DMS79 treated with DMSO at 0.1 percent for 48 hours (cell line): Measurements from ENCODE around the gene LAG3.

Experiments
- DNase-seq: peaks from one replicate; lab custom pipeline; 2025; lab: John Stamatoyannopoulos, UW

The LAG3 gene

GRCh38 chr12:6753772-6754356, 18.5 kb upstream of the LAG3 start:
- no peak for DNase-seq

- DNase-seq, result no peak
These were observed 17.9 kb upstream of the LAG3 start for GRCh38 chr12:6754411-6754810.

- DNase-seq, result no peak
These were observed 15.2 kb upstream of the LAG3 start for GRCh38 chr12:6757028-6757690.

GRCh38 chr12:6758506-6759095, 13.7 kb upstream of the LAG3 start:
- DNase-seq, result no peak

DNA sequence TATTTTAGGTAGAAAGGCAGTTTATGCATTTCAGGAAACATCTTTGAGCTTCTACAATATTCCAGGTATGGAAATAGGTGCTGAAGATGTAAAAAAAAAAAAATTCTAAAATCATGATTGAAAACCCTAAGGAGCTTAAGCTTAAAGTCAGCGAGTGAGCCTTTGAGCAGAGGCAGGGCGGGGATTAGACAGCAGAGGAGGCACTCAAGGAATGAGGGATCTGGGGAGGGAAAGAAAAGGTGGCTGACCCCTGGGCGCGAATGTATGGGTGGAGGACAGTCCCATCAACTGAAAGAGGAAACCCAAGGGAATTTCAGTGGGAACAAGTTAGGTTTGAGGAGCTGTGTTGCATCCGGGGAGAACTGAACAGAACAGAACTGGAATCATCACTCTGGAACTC, 12.6 kb upstream of the LAG3 start:
- DNase-seq, result no peak

DNA sequence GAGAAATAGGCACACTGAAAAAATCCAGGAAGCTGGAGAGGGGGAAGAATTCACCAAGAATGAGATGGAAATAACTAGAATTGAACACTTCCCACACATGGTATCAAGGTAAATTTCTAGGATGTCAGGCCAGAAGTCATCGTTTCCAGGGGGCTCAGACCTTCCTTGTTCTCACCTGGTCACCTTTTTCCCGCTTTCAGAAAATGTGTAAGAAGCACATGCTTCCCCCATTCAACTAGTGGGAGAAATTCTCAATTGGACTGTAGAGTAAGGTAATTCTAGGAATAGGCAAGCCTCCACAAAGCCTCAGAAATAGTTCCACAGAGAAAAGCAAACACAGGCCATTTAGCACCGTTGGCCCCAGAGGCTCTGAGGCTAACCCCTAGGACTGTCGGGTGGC, 8.9 kb upstream of the LAG3 start:
- DNase-seq, result peak; percentile 51

DNA sequence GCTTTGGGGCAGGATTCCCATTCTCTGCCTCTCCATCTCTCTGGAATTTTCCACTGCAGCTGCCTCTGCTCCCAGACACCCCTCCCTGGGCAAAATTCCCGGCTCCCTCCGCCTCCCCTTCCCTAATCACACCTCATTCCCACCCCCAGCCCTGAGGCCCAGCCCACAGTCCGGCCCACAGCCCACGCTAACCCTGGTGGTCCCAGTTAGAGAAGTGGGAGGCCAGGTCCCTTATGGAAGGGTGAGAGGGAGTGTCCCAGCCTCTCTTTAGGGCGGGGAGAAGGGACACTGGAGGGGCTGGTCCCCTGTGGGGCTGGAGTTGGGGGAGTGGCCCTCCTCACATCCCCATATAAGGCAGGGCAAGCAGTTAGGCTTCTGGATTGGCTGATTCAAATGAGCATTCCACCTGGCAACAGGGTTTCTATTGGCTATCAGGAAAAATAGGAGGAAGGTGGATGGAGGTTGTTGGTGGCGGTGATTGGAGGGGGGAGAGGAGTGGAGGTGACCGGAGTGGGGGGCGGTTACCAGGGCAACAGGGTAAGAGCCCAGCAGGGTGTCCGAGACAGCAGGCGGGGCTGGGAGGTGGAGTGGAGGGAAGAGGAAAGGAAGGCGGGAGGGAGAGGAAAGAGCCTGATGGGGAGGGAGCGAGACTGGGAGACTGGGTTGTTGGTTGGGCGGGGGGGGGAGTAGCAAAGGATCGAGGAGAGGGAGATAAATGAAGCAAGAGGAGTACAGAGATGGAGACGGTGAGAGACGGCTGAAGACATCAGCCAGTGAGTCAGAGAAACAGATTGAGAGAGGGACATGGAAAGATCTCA, 8.1 kb upstream of the LAG3 start:
- DNase-seq, result peak; percentile 99

GRCh38 chr12:6765048-6765633, 7.2 kb upstream of the LAG3 start:
- peak; percentile 89 for DNase-seq

- DNase-seq, result peak; percentile 89
These were observed 6.4 kb upstream of the LAG3 start, which contains the start of gene PTMS for GRCh38 chr12:6765634-6766581. Gene PTMS (plus strand): TSS chr12:6766363. CDS start chr12:6766706, 343 bp downstream.

DNA sequence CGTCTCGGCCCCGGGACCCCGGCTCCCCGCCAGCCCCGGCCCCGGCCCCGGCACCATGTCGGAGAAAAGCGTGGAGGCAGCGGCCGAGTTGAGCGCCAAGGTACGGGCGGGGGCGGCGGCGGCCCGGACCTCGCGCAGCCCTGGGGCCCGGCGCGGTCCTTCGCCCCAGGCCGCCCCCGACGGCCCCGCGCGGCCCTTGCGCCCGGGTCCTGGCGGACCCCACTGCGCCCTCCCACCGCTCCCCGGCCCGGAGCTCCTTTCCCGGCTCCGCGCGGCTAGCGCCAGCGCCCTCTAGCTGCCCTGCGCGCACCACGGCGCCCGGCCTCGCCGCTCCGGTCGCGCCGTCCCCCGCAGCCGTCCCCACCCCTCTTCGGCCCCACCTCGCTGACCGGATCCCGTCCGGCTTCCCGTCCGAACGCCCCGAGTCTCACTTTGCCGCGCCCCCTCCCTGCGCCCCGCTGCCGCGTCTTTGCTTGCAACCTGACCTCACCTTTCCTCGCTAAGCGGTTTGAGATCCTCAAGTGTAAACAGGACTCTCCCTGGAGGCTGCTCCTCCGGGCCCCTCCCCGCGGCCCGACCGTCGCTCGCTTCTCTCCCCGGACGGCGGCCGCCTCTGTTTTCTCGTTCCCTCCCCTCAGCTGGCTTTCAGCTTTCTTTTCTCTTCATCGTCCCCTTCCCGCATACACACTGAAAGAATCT, 5.5 kb upstream of the LAG3 start:
- peak; percentile 78 for DNase-seq

DNA sequence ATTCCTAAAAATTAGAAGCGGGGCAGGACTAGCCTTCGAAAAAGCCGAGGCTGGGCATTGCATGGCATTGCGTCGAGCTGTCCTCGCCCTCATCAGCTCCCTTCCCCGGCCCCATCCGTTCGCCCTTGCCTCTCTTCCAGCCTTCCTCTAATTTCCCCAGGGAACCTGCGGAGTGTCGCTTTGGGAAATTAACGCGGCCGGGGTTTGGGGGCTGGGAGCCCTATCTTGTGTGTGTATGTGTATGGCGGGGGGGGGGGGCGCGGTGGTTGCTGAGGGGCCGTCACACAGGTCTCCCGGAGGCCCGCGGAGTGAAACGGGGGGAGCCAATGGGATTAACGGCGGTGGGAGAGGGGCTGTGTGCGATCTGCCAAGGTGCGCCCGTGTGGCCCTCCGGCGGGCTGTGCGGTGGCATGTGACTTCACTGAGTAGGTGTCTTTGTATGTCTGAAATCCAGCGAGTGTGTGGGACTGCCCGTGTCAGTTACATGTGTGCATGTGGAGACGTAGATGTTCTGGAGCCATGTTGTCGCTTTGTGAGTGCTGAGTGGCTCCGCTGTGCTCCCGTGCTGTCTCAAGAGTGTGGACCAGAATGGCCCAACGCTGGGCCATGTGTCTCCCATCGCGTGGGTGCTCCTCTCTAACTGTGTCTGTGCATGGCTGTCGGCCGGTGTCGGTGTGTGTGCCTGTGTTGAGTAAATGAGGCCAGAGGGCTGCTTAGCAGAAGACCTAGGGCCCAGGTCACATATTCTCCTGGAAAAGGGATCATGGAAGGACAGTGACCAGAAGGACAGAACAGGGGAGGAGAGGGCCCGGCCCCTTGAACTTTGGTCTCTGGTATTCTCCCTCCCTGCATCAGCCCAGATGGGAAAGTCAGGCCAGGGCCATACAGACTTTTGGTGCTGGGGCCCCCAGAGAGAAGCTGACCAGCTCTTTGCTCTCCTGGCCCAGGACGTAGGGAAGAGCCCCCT, 4.7 kb upstream of the LAG3 start:
- DNase-seq, result peak; percentile 54

DNA sequence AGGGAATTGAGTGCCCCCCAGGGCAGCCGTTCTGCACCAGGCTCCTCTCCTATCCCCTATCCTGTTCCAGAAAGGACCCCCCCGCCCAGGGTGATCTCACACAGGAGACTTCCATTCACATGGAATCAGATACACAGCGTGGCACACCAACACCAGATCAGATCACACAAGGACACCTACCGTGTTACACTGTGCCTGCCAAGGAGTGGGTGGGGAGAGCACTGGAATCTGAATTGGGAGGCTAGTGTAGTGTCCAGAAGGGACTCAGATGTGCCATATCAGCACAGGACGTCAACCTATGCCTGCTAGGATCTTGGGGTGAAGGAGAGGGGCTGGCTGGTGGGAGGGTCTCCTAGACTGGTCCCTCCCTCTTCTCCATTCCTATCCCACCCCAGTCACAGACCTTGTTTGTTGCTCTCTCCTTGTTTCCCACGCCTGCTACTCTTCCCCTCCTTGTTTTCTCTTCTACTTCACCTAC, 3.8 kb upstream of the LAG3 start:
- peak; percentile 37 for DNase-seq

DNA sequence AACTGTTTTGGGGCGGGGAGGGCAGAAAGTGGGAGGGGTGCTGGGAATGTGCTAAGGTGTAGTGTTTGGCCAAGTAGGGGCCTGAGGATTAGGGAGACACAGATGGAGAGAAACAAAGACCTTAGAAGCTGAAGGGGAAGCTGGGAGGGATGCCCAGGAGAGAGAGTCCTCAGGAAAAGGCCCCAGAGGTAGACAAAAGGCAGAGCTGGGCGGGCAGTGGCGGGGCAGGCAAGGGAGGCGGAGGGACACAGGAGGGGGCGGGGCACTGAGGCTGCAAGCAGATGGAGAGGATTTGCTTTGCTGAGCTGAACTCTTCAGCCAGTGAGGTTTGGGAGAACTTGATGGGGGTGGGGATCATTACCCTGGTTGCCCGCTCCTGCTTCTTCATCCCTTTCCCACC, 3.3 kb upstream of the LAG3 start:
- DNase-seq, result peak; percentile 52

DNA sequence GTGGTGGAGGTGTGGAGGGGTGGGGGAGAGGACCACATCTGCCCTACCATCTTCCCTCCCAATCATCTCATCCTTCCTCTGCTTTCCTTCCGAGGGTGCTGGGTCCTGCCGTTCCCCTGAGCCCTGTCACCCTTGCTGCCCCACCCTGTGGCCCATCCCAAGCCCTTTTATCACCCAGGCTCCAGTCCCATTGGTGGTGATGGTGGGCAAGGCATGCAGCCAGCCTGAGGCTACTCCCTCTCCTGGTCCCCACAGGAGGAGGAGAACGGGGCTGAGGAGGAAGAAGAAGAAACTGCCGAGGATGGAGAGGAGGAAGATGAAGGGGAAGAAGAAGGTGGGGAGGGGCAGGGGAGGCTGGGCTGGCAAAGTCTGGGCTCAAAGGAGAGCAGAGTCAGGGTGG, 2.7 kb upstream of the LAG3 start:
- DNase-seq, result no peak

DNA sequence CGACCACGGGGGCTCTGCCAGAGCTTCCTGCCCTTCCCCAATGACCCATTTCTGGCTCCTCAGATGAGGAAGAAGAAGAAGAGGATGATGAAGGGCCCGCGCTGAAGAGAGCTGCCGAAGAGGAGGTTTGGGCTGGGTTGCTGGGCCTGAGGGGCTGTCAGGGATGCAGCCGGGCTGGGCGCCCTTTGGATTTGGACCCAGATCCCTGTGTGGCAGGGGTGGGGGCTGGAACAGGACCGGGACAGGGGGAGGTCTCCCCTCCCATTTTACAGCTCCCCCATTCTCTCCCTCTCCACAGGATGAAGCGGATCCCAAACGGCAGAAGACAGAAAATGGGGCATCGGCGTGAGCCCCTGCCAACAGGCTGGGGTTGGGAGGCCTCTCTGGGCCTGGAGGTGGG, 2.2 kb upstream of the LAG3 start:
- no peak for DNase-seq

GRCh38 chr12:6770600-6770999, 1.7 kb upstream of the LAG3 start:
- no peak for DNase-seq

DNA sequence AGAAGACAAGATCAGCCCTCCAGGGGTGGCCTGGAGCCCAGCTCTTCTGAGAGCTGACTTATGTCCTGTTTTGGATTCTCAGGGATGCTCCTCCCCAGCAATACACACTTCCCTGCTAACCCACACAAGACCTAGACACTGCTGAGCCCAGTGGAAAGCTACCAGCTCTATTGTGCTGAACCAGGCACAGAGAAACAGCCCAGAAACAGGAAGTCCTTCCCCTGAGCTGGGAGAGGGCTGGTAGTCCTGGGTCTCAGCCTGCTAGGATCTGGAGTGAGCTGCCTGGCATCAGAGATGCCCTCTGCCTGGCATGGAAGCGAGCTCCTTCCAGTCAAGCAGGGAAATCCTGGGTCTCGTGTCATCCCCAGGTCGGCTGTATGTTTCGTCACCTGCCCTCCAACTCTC, 1.2 kb upstream of the LAG3 start:
- no peak for DNase-seq

DNA sequence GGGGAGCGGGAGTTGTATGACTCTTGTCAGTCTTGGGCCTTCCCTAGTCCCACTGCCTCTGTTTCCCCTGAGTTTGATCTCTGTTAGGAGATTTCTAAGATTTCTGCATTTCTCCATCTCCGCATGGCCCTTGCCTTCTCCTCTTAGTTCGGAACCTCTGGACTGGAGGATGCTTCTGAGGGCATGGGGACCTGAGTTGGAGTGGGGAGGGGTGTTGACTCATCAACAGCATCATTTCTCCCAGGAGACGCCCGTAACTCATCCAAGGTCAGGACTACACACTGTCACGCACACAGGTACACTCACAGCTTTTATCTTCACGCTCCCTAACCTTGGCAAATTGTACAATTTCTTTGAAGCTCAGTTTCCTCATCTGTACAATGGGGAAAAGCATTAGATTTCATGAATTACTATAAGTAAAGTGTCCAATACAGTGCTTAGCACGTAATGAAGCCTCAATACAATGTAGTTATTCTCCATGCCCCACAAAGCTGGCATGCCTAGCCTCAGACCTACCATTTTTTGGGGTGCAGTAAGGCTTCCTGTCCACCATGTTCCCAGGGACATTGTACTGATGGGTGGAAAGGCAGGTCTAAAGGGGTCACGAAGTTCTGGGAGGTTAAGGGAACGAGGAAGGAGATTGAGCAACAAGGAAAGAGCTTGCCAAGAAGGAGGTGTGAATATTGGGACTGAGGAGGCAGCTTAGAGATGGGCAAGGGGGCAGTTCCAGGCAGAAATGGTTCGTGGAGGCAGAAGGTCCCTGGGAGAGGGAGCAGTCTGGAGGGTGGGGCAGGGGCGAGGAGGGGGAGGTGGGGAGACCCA, 600 bp upstream of the LAG3 start:
- no peak for DNase-seq
